ENCODE data around the gene DIDO1.
A peak's percentile ranks its signal among the peaks of the same experiment; 100 is the strongest.
"Not testable (repeated sequence)": the region's sequence is repeated elsewhere in the genome, so short reads cannot be mapped to it uniquely, and the experiment has no call there.

Gene DIDO1

DNA sequence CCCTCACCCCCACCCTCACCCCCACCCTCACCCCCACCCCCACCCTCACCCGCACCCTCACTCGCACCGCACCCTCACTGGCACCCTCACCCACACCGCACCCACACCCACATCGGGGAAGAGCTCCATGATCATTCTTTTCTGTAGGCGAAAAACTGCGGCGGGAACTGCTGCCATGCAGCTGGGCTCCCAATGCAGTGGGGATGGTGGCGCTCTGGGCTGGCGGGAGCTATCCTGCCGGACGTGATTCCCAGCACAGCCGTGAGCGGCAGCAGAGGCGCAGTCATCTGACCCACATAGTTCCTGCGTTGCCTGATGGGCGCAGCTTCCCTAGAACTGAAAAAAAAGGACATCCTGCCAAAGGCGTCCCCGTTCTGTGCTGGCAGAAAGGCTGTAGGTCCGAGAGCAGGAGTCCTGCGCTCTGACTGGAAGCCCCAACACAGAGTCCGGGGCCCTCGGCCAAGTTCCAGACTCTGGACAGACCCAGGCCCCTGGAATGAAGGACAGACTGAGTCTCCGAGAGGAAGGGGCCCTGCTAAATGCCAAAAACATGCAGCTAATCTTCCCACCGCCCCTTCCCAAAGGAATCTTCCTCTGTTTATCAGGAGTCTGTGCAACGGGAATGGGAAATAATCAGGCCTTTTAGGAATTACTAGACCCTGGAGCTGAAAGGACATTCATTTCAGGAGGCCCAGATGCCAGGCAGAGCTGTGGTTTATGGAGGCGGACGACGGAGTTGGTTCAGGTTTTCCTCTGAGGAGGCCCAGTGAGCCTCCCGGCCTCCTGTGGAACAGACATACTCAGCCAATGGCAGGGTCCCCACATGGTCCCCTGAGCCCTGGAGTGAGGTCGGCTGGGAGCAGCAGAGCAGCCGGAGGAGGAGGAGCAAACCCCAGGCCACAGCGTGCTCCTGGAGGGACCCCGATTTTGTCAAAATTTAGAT lies 50.6 kb downstream of the DIDO1 start:
- Histone ChIP-seq H3K9me3 (no peaks in the 10 kb centered on the region), H3K4me1 (peaks cover 32% of the 10 kb centered on the region), H3K36me3 (peaks cover 9% of the 10 kb centered on the region), H3K27me3 (no peaks in the 10 kb centered on the region), H3K4me3 (ENCODE audit: low read depth, low read length) (no peak overlapping the region)
- peak; percentile 63 for TF ChIP-seq CTCF (IDR thresholded peaks at IDR 0.05; ENCODE audit: low read depth, low read length)
- peak; percentile 95 for DNase-seq

DNA sequence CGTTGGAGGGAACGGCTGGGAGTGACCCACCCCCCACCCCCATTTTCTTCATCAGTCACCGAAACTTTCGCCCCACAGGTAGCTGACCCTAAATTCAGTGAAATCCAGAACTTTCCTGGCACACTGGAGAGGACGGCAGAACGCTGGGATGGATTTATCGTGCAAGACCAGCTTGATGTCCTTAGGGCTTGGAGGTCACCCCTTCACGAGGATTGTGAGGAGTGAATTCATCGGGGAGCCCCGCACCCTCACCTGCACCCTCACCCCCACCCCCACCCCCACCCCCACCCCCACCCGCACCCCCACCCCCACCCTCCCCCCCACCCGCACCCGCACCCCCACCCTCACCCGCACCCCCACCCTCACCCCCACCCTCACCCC lies 51.4 kb downstream of the DIDO1 start:
- Histone ChIP-seq H3K4me3 (ENCODE audit: low read depth, low read length) (peak overlapping the region; percentile 48), H3K4me1 (peaks cover 32% of the 10 kb centered on the region), H3K36me3 (peaks cover 4% of the 10 kb centered on the region), H3K27me3 (no peaks in the 10 kb centered on the region), H3K9me3 (no peaks in the 10 kb centered on the region)
- DNase-seq = no peak
- TF ChIP-seq CTCF (IDR thresholded peaks at IDR 0.05; ENCODE audit: low read depth, low read length) = no peak

GRCh38 chr20:62873681-62874031 lies 52.6 kb downstream of the DIDO1 start:
- not testable (repeated sequence) for H3K36me3 ChIP-seq, H3K9me3 ChIP-seq, H3K27me3 ChIP-seq
- Histone ChIP-seq H3K4me1 (peaks cover 32% of the 10 kb centered on the region), H3K4me3 (ENCODE audit: low read depth, low read length) (peak overlapping the region; percentile 28)
- peak; percentile 78 for DNase-seq
- peak; percentile 53 for TF ChIP-seq CTCF (IDR thresholded peaks at IDR 0.05; ENCODE audit: low read depth, low read length)

DNA sequence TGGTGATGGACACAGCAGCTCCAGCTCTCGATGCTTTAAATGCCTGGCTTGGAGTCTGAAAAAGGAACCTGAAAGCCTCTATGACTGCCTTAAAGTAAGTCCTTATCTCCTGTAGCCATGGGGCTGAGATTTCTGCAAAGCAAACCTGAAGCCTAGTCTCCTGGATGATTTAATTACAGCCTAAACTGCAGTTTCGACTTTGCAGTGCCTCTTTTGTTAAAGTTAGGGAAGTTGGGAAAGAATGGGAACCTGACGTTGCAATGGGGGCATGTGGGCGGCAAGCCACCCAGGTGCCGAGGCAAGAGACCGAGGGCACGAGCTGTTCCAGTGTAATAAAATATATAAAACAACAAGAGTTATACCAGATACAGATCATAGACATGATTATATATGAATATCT lies 53.0 kb downstream of the DIDO1 start:
- no peaks in the 10 kb centered on the region; the same call in 1 of the 2 replicates for H3K36me3 ChIP-seq
- no peak for TF ChIP-seq CTCF (IDR thresholded peaks at IDR 0.05; ENCODE audit: low read depth, low read length)
- DNase-seq = no peak

DNA sequence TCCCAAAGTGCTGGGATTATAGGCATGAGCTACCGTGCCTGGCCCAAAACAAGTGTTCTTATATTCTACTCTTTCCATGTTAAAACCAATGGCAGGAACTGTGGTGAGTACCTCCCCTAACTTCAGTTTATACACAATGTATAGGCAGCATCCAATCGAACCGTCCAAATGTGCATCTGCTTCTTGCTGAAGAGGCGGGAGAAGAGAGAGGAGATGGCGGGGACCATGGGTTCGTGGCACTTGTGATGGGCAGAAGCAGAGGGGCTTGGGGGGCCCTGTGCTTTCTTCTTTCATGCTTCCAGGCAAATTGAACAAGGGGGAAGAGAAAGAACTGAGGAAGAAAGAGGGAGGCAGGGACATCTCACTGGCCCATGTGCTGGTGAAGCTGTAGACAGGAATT lies 53.4 kb downstream of the DIDO1 start:
- Histone ChIP-seq H3K4me1 (peaks cover 32% of the 10 kb centered on the region), H3K4me3 (ENCODE audit: low read depth, low read length) (no peak overlapping the region), H3K27me3 (no peaks in the 10 kb centered on the region), H3K36me3 (no peaks in the 10 kb centered on the region; the same call in 1 of the 2 replicates), H3K9me3 (no peaks in the 10 kb centered on the region)
- no peak for DNase-seq
- no peak for TF ChIP-seq CTCF (IDR thresholded peaks at IDR 0.05; ENCODE audit: low read depth, low read length)

More for the DNA sequence above, 53.0 kb downstream of the DIDO1 start:
- no peak overlapping the region for H3K4me3 ChIP-seq (ENCODE audit: low read depth, low read length)
- no peaks in the 10 kb centered on the region for H3K27me3 ChIP-seq
- H3K9me3 ChIP-seq = no peaks in the 10 kb centered on the region
- H3K4me1 ChIP-seq = peaks cover 32% of the 10 kb centered on the region

DNA sequence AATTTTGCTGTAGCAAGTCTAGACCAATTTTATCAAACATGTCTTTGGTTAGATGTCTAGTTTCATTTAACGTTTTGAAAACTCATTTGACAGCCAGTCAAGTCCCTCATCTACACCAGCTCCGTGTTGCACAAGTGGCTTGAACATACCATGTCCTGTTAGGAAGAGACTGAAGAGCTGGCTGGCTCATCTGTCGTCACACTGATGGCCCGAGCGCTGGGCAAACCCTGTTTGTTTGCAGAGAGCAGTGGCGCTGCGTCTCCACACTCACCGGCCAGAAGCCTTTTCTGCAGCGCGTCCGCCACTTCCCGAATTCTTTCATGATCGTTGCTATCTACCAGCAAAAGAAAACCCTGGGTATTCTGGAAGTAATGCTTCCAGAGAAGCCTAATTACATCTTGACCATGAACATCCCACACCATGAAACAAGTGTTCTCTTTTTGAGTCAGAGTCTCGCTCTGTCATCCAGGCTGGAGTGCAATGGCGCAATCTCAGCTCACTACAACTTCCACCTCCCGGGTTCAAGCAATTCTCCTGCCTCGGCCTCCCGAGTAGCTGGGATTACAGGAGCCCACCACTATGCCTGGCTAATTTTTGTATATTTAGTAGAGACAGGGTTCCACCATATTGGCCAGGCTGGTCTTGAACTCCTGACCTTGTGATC lies 54.0 kb downstream of the DIDO1 start:
- DNase-seq = no peak
- no peak for TF ChIP-seq CTCF (IDR thresholded peaks at IDR 0.05; ENCODE audit: low read depth, low read length)
- Histone ChIP-seq H3K9me3 (no peaks in the 10 kb centered on the region), H3K4me3 (ENCODE audit: low read depth, low read length) (no peak overlapping the region), H3K27me3 (no peaks in the 10 kb centered on the region), H3K4me1 (peaks cover 31% of the 10 kb centered on the region), H3K36me3 (no peaks in the 10 kb centered on the region; the same call in 1 of the 2 replicates)

All from BE2C (cell line).